DND-41 (cell line): ENCODE measurements around the gene INTS6.

Experiments used
- ATAC-seq: fragments of 200-7000 bp; cut with Tn5 transposase; 3 replicates; pipeline ENCODE4 v1.9.1; 2021; ENCODE audit warnings: low read depth; ENCODE audit not compliant: insufficient read depth
- DNase-seq: peaks from one replicate; pipeline ENCODE4 v3.0.0-alpha.2; 2020
- H2AFZ ChIP-seq: 2 replicates; pipeline ENCODE4 v1.6.0; 2012; ENCODE audit warnings: low read depth, low read length
- H3K27ac ChIP-seq: 2 replicates; pipeline ENCODE4 v1.5.1; 2012; ENCODE audit warnings: low read length, inconsistent platforms
- H3K27me3 ChIP-seq: fragments of 200-600 bp; sonication (generic); 2 replicates; pipeline ENCODE4 v1.6.0; 2012; ENCODE audit warnings: low read length, mild to moderate bottlenecking, inconsistent platforms; ENCODE audit not compliant: insufficient read depth, poor library complexity
- H3K36me3 ChIP-seq: 2 replicates; pipeline ENCODE4 v1.5.1; 2012; ENCODE audit warnings: low read length, inconsistent platforms; ENCODE audit not compliant: insufficient read depth
- H3K4me1 ChIP-seq: 2 replicates; pipeline ENCODE4 v1.5.1; 2012; ENCODE audit warnings: mild to moderate bottlenecking, low read length; ENCODE audit not compliant: insufficient read depth
- H3K4me2 ChIP-seq: 2 replicates; pipeline ENCODE4 v1.6.0; 2012; ENCODE audit warnings: mild to moderate bottlenecking, moderate library complexity, low read length, inconsistent platforms; ENCODE audit not compliant: insufficient read depth
- H3K4me3 ChIP-seq, 2 experiments: fragments of 200-600 bp in 1 of 2; shearing (Covaris generic) in 1 of 2; 2 replicates each; pipeline ENCODE4 v1.5.1; 2012 to 2016; ENCODE audit warnings: inconsistent platforms in 2 of 2, low read length in 2 of 2, mild to moderate bottlenecking in 2 of 2, low read depth in 1 of 2, moderate library complexity in 1 of 2
- H3K79me2 ChIP-seq: 2 replicates; pipeline ENCODE4 v1.6.0; 2012; ENCODE audit warnings: low read length, inconsistent platforms; ENCODE audit not compliant: insufficient read depth
- H3K9ac ChIP-seq: 2 replicates; pipeline ENCODE4 v1.6.0; 2012; ENCODE audit warnings: low read depth, mild to moderate bottlenecking, inconsistent platforms, low read length, moderate library complexity
- H3K9me3 ChIP-seq: 2 replicates; pipeline ENCODE4 v1.5.1; 2012; ENCODE audit warnings: low read length, moderate library complexity, mild to moderate bottlenecking, inconsistent platforms; ENCODE audit not compliant: insufficient read depth, severe bottlenecking
- H4K20me1 ChIP-seq: 2 replicates; pipeline ENCODE4 v1.6.0; 2012; ENCODE audit warnings: low read length; ENCODE audit not compliant: insufficient read depth
- EZH2 ChIP-seq: IDR thresholded peaks from 3 replicates; pipeline ENCODE4 v1.6.1; 2012; ENCODE audit warnings: borderline replicate concordance, low read depth, mild to moderate bottlenecking, moderate library complexity, low read length, inconsistent platforms; ENCODE audit not compliant: severe bottlenecking
- TF ChIP-seq, protein P1 (sequence below): IDR thresholded peaks from 2 replicates; pipeline ENCODE4 v1.5.1; 2012; ENCODE audit warnings: borderline replicate concordance, low read length, moderate library complexity, mild to moderate bottlenecking; ENCODE audit not compliant: poor library complexity, severe bottlenecking; ENCODE audit errors: extremely low read depth

Gene INTS6

DNA sequence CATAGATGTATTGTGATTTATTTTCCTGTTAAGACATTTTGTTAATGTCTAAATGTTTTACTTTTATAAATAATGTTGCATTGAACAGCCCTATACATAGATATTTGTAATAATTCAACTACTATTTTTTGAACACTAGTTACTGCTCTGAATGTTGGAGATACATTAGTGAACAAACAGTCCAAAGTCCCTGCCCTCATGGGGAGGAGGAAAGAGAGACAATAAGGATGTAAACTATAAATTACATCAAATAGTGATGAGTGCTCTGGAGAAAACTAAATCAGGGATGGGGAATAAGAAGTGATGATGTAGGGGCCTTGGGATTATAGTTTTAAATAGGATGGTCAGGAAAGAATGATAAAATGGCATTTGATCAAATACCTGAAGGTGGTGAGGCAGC, 12.3 kb upstream of the INTS6 start:
- H3K27me3 ChIP-seq: peaks cover 4% of the 10 kb centered on the region
- ATAC-seq (no peak), DNase-seq (no peak)
- no peak overlapping the region for H3K4me2 ChIP-seq
- no peaks in the 10 kb centered on the region for H3K9me3 ChIP-seq
- H3K4me1 ChIP-seq: no peaks in the 10 kb centered on the region
- no peaks in the 10 kb centered on the region for H3K36me3 ChIP-seq
- H3K27ac ChIP-seq: no peak overlapping the region
- H3K4me3 ChIP-seq: no peak overlapping the region
- TF ChIP-seq EZH2: no peak
- TF ChIP-seq, protein P1, sequence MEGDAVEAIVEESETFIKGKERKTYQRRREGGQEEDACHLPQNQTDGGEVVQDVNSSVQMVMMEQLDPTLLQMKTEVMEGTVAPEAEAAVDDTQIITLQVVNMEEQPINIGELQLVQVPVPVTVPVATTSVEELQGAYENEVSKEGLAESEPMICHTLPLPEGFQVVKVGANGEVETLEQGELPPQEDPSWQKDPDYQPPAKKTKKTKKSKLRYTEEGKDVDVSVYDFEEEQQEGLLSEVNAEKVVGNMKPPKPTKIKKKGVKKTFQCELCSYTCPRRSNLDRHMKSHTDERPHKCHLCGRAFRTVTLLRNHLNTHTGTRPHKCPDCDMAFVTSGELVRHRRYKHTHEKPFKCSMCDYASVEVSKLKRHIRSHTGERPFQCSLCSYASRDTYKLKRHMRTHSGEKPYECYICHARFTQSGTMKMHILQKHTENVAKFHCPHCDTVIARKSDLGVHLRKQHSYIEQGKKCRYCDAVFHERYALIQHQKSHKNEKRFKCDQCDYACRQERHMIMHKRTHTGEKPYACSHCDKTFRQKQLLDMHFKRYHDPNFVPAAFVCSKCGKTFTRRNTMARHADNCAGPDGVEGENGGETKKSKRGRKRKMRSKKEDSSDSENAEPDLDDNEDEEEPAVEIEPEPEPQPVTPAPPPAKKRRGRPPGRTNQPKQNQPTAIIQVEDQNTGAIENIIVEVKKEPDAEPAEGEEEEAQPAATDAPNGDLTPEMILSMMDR: no peak
- H2AFZ ChIP-seq: no peak overlapping the region
- no peak overlapping the region for H3K9ac ChIP-seq
- H3K79me2 ChIP-seq: no peaks in the 10 kb centered on the region
- no peaks in the 10 kb centered on the region for H4K20me1 ChIP-seq

DNA sequence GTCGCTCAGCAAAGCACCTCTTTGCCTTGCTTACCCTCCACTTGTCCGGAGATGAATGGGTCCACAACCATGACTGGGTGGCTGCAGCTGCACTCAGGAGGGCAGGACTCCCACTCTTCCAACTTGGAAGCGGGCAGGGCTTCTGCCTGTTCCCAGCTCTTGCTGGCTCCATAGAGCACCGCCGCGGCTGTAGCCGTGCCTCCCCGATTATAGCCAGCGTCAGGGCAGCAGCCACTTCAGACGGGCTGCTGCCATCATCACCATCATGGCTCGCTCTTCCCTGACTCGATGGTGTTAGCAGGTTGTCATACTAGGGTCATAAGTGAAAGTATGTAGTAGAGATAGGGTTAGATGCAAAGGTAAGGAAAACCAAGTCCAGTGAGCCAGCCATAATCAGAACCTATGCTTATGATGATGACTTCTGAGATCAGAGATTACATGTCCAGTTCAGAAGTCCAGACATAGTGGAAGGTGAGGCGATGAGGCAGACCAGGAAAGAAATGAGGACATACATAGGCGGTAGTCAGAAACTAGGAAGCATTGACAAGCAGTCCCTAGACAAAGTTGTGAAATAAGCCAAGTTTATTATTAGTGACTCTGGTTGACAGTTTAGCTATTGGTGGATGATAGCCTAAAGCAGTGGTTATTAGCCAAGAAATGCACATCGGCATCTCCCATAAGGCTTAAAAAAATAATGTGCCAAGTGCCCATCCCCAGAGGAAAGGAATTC, 4.4 kb upstream of the INTS6 start:
- Histone ChIP-seq H2AFZ (no peak overlapping the region), H3K9me3 (peaks cover 19% of the 10 kb centered on the region), H3K4me2 (no peak overlapping the region), H3K9ac (no peak overlapping the region), H3K27ac (no peak overlapping the region), H3K27me3 (no peaks in the 10 kb centered on the region), H3K79me2 (peaks cover 12% of the 10 kb centered on the region), H3K4me1 (peaks cover 12% of the 10 kb centered on the region), H4K20me1 (no peaks in the 10 kb centered on the region), H3K4me3 (no peak overlapping the region), H3K36me3 (peaks cover 22% of the 10 kb centered on the region)
- ATAC-seq: no peak
- no peak for DNase-seq
- TF ChIP-seq EZH2: no peak
- TF ChIP-seq, protein P1: no peak

DNA sequence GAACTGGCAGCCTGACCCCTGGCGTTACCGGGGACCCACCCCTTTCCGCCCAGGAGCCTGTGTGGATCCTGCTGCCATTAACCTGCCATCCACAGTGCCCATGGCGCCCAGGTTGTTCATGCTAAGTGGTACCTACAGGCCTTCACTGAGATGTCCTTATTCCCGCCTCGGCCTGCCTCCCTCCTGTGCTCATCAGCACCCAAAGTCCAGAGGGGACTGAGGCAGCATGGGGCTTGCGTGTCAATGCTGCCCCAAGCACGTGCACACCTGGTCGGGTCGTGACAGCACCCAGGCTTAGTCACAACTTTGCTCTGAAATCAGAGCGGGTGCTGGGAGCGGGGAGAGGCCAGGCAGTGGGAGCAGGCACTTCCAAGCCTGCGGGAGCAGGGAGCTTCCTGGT, 3.7 kb upstream of the INTS6 start:
- H3K4me1 ChIP-seq: peaks cover 12% of the 10 kb centered on the region
- H3K36me3 ChIP-seq: peaks cover 22% of the 10 kb centered on the region
- ATAC-seq (no peak), DNase-seq (no peak)
- H3K9ac ChIP-seq: no peak overlapping the region
- no peaks in the 10 kb centered on the region for H4K20me1 ChIP-seq
- H2AFZ ChIP-seq: no peak overlapping the region
- H3K27ac ChIP-seq: no peak overlapping the region
- no peak for TF ChIP-seq EZH2
- TF ChIP-seq, protein P1: no peak
- peaks cover 18% of the 10 kb centered on the region for H3K79me2 ChIP-seq
- H3K9me3 ChIP-seq: peaks cover 19% of the 10 kb centered on the region
- H3K27me3 ChIP-seq: no peaks in the 10 kb centered on the region
- H3K4me2 ChIP-seq: no peak overlapping the region
- H3K4me3 ChIP-seq: no peak overlapping the region

DNA sequence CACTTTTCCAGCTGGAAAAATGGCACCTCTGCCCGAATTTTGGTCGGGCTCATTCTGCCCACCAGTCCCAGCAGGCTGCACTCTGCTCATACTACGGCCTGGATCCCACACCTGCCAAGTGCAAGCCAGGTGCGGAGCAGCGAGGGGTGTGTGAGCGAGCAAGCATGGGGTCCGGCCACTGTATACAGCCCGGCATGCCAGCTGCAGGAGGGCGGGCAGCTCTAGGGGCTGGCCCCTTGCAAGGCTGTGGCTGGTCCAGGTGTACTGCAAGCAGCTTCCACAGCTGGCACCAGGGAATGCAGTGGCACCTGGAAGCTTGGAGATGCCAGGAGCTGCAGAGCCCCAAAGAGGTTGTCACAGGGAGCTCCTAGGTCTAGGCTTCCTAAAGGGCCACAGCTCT, 2.7 kb upstream of the INTS6 start:
- Histone ChIP-seq H3K4me2 (no peak overlapping the region), H3K79me2 (peaks cover 26% of the 10 kb centered on the region), H2AFZ (no peak overlapping the region), H4K20me1 (no peaks in the 10 kb centered on the region), H3K27ac (no peak overlapping the region), H3K27me3 (no peaks in the 10 kb centered on the region), H3K9me3 (peaks cover 19% of the 10 kb centered on the region), H3K4me1 (peaks cover 19% of the 10 kb centered on the region), H3K36me3 (peaks cover 25% of the 10 kb centered on the region), H3K4me3 (no peak overlapping the region), H3K9ac (no peak overlapping the region)
- no peak for ATAC-seq
- DNase-seq: no peak
- TF ChIP-seq, protein P1: no peak
- TF ChIP-seq EZH2: no peak
